Sigmoid colon (tissue), 4 donors: ENCODE measurements around the gene AP2A2.

Experiments
- CTCF ChIP-seq, 4 experiments: fragments of 450-650 bp in 3 of 4; fragments of 200-600 bp in 1 of 4; IDR thresholded peaks; one replicate each; pipeline ENCODE4 v1.5.1; 2016 to 2019; ENCODE audit warnings: antibody characterized with exemption in 4 of 4, mild to moderate bottlenecking in 3 of 4, moderate library complexity in 2 of 4
- POLR2AphosphoS5 ChIP-seq, 4 donors: sonication (generic); formaldehyde crosslinking; IDR thresholded peaks; one replicate each; pipeline ENCODE4 v1.6.1; 2017; ENCODE audit warnings: antibody characterized with exemption in 4 of 4

GRCh38 chr11:883527-883926 lies 42.1 kb upstream of the AP2A2 start:
- TF ChIP-seq CTCF (IDR thresholded peaks at IDR 0.05), result no peak
- no peak for TF ChIP-seq POLR2AphosphoS5 (IDR thresholded peaks at IDR 0.05)
